IPS-18c (cell line): Measurements from ENCODE around the gene FTO.
"Not testable (repeated sequence)": the region's sequence is repeated elsewhere in the genome, so short reads cannot be mapped to it uniquely, and the experiment has no call there.

ENCODE experiments used
- H3K4me3 ChIP-seq: 2 replicates; pipeline ENCODE4 v1.7.0; 2013; ENCODE audit warnings: low read depth, mild to moderate bottlenecking, low read length, moderate library complexity; ENCODE audit not compliant: insufficient read depth
- H3K9me3 ChIP-seq: one replicate; pipeline ENCODE4 v1.6.1; 2013; ENCODE audit warnings: mild to moderate bottlenecking, low read length, moderate library complexity; ENCODE audit not compliant: control insufficient read depth, insufficient read depth

FTO gene

DNA sequence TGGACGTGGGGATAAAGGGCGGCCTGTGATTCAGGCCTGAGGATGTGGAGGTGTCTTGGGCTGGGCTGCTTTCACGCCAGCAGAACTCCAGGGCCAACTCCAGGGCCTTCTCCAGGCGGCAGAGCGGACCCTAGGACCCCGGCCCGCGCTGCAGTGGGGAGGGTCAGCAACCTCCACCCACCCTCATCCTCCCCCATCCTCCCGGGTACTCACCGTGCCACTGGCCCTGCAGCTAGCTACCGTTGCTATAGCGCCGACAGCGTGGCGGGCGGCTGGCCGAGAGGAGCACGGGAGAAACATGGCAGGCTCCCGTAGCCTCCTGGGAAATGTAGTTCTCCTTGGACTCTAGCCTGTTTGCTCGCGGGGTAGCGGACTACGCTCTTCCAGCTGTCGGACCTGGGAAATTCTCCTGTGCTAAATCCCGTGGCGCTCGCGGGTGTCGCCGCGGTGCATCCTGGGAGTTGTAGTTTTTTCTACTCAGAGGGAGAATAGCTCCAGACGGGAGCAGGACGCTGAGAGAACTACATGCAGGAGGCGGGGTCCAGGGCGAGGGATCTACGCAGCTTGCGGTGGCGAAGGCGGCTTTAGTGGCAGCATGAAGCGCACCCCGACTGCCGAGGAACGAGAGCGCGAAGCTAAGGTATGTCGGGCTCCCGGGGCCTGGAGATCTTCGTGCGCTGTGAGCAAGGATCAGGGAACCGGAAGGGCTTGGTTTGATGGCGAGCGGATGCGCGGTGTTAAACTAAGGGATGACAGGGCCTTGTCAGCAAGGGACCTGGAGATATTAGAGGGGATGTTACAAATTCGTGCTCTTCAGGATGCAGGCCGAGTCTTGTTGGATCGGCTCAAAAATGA, at the start of gene FTO, which contains the start of gene RPGRIP1L:
Gene FTO, plus strand, starts transcription at position 567 of the 855 bp plus-strand sequence.
Gene RPGRIP1L, minus strand, starts transcription at position 270 of the 855 bp plus-strand sequence. CDS start 3,136 bp downstream, outside the sequence.
- H3K4me3 ChIP-seq, result peak within 1 kb of the TSS; percentile 77
- no peaks in the 10 kb centered on the region for H3K9me3 ChIP-seq

DNA sequence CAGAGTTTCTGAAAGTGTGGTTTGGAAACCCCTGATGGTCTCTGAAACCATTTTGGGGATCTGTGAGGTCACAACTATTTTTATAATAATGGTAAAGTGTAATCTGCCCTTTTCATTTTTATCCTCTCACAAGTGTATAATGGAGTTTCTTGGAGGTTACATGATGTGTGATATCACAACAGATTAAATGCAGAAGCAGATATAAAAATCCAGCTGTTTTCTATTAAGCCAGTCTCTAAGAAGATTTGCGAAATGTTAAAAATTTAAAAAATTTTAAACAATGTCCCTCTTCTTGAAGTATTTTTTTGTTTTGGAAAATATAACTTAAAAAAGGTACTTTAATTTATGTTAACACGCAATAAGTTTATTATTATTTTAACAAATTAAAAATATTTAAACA, 49.0 kb upstream of the FTO start:
- Histone ChIP-seq H3K4me3 (no peak overlapping the region), H3K9me3 (no peaks in the 10 kb centered on the region)

DNA sequence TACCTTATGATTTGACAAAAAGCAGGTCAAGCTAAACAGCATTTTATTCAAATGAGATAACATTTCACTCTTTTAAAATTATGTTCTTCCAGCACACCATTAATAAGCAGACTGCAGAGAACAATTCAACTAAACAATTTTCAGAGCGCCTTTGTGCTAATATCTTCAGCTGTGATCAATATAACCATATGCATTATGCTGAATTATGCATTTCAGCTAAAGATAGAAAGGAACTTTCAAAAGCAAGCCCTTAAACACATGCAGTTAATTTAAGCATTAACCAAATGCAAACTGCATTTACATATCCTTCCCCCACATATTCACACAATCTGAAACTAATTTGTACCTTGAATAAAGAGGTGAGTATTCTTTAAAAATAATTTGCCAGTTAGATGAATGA, 41.9 kb upstream of the FTO start:
- no peak overlapping the region for H3K4me3 ChIP-seq
- H3K9me3 ChIP-seq, result no peaks in the 10 kb centered on the region

DNA sequence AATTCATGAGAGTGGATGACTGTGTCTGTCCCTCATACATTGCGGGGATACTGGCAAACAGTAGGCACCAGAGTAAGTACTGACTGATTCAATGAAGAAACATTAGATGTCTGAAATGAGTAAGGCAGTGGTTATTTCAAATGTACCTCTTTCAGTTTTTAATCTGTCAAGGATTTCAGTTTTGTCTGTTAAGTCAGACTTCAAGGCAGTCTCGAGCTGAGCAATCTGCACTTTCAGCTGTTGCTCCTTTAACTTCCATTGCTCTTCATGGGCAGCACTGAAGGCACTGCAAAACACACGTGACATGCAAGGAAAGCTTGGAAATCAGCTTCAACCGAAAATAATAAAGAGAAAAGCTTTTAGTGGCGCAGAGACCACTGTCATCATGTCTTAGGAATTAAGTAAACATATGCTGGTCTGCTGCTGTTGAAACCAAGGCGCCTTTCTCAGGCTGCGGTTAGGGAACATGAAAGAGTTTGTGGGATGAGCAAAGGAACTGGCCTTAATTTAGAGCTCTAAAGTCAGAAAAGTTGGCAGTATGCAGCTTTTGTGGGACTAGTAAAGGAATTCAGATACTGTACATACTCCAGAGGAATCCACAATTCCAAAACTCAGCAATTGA, 39.1 kb upstream of the FTO start:
- no peaks in the 10 kb centered on the region for H3K9me3 ChIP-seq
- no peak overlapping the region for H3K4me3 ChIP-seq

DNA sequence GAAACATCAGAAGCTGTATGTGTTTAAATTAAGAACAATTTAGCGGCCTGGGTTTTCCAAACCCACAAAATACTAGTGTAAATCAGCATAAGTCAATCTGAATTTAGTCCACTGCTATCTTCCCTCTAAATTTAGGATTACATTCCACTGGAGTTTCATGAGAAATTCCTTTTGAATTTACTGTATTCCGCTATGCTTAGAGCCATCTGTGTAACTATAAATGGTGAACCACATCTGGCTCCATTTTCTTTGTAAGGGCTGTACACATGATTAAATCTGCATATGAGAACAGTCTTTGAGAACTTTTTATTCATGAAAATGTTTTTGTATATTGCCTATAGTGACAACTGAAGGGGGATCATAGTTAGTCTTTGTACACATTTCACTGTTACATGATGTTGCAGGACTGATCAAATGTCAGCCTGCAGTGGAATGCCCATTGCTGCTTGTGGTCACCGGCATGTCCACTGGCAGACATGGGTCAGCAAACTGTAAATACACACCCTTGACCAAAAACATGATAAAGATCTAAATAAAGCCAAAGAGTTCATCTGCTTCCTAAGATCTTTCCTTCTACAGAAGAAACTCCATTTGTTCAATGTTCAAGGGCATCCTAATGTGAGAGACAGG, 37.1 kb upstream of the FTO start:
- H3K9me3 ChIP-seq, result no peaks in the 10 kb centered on the region
- H3K4me3 ChIP-seq, result no peak overlapping the region

DNA sequence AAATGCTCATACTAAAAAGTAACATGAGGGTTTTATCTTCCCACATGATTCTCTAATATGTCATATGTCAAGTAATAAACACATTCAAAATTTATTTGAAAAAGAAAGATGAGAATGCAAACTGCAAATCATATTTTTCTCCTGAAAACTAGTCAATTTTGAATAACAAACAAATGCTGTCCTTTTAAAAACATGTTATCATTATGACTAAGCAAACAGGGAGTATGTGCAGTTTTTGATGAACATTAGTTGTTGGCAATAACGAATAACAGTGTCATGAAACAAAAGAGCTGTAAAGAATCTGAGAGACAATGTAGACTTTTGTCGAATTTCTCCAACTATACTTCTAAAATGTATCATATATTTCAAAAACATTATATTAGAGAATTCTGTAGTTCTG, 35.1 kb upstream of the FTO start:
- no peak overlapping the region for H3K4me3 ChIP-seq
- no peaks in the 10 kb centered on the region for H3K9me3 ChIP-seq

DNA sequence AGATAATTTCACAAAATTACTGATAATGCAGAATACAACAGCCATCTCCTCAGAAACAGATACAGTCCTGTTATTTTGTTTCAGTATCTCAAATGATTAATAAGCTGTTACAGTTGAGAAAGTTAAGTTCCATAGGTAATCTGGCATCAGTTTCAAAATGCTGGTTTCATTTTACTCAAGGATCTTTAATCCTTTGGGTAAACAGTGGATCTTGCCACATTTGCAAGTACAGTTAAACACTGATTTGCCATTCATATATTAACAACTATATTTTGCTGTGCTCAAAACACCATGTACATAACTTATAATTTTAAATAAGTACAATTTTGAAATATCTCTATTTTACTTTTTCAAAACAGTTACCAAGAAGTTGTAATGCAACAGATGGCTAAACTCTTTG, 31.5 kb upstream of the FTO start:
- Histone ChIP-seq H3K4me3 (no peak overlapping the region), H3K9me3 (no peaks in the 10 kb centered on the region)

DNA sequence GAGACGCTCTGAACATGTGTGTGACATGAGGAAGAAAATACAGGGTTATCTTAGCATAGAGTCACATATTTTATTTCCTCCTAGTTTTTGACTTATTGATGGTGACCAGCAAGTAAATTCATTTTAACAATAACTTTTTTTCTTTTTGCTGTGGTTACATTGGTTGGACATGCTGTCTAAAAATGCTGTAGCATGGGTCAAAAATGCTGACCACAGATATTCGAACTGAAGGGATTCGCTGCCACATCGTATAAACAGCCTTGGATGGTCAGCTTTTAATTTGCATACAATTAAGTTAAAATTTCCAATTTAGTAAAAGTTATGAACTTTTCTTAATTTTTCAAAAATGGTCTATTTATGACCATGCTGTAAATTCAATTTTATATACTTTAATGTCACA, 30.8 kb upstream of the FTO start:
- H3K4me3 ChIP-seq, result no peak overlapping the region
- H3K9me3 ChIP-seq, result no peaks in the 10 kb centered on the region

DNA sequence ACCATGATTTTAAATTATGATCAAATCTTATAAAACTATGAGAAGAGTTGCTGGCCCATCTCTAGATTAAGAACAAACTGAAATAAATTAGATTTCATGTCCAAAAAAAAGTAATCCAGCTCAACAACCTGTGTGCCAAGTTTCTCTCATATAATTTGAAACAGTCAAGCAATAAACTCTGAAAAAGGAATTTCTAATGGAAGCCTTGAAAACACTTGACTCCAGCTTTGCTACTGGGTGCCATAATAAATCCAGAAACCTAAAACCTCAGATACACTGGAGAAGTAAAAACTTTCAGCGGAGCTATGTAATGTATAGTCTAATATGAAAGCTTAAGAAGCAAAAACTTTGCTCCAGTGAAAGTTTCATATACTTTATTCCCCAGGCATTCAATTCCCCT, 25.8 kb upstream of the FTO start:
- Histone ChIP-seq H3K9me3 (no peaks in the 10 kb centered on the region), H3K4me3 (no peak overlapping the region)

DNA sequence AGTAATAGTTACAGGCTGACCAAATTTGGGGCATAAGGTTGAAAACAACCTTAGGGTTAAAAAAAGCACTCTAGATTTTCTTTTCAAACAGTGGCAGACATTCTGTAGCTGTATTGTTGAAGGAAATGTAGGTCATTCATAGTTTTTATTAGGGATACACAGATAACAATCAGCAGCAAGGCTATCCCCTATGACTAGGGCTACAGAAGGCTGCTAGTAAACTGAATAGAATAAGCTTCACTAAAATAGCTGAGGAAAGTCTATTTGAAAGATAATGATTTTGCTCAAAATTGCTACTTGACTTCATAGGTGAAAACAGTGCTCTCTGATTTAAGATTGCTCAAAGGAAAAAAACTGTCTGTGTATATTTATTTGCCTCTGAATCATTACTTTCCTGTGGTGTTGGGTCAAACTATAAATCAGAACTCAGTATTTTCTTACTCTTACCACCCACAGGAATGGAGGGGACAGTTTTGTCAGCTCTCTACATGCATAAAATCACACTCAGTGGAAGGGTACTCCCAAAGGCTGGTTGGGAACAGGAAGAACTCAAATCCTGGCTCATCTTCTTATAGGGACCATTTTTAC, 25.1 kb upstream of the FTO start:
- H3K9me3 ChIP-seq, result no peaks in the 10 kb centered on the region
- no peak overlapping the region for H3K4me3 ChIP-seq

DNA sequence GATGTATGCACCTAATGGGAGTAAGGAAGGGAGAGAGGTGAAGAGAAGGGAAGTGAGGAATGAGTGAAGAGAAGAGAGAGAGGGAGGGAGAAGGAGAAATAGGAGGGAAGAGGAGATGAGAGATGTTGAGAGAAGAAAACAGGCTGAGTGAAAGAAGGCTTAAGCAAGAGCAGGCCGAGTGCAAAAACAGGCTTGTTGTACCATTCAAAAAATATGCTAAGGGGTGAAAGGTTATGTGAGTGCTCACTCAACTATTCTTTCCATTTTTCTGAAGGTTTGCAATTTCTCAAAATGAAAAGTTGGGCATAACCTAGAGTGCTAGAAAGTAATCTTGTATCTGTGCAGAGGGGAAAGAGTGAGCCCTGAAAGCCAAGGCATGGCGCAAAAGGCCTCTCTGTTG, 23.2 kb upstream of the FTO start:
- H3K4me3 ChIP-seq, result no peak overlapping the region
- H3K9me3 ChIP-seq, result no peaks in the 10 kb centered on the region

DNA sequence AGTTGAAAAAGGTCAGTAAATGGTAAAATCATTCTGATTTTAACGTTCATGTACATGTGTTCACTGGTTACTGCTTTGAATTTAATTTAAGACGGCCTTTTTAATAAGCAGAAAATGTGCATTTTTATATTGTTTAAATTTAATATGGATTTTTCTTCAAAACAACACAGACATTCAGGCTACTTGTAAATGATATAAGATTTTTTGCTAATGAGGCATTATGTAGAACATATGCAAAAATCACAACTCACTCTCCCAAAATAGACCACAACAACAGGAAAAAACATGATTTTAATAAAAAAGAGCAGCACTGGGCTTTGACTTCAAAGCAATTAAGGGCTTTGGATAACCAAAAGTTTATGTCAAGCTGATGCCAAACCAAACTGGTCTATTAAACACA, 22.6 kb upstream of the FTO start:
- Histone ChIP-seq H3K4me3 (no peak overlapping the region), H3K9me3 (no peaks in the 10 kb centered on the region)

DNA sequence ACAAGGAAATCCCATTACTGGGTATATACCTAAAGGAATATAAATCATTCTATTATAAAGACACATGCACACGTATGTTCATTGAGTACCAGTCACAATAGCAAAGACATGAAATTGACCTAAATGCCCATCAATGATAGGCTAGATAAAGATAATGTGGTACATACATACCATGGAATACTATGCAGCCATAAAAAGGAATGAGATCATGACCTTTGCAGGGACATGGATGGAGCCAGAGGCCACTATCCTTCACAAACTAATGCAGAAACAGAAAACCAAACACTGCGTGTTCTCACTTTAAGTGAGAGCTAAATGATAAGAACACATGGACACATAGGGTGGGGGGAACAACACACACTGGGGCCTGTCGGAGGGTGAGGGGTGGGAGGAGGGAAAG, 18.6 kb upstream of the FTO start:
- not testable (repeated sequence) for H3K9me3 ChIP-seq, H3K4me3 ChIP-seq

DNA sequence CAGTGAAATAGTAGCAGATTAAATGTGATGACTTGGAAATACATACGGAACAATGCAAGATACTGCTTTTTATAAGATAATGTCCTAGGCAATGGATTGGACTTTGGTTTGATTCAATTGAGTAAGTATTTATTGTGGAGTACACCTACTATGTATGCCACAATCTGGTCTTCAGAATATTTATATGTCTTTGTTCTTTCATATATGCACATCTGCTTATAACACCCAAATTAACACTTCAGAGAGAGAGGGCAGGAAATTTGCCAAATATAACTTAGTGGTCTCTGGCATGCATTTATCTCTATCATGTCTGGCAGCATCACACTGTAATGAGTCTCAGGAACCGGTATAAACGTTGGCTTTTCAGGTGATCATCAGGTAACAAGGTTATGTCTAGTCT, 17.2 kb upstream of the FTO start:
- Histone ChIP-seq H3K9me3 (no peaks in the 10 kb centered on the region), H3K4me3 (no peak overlapping the region)

DNA sequence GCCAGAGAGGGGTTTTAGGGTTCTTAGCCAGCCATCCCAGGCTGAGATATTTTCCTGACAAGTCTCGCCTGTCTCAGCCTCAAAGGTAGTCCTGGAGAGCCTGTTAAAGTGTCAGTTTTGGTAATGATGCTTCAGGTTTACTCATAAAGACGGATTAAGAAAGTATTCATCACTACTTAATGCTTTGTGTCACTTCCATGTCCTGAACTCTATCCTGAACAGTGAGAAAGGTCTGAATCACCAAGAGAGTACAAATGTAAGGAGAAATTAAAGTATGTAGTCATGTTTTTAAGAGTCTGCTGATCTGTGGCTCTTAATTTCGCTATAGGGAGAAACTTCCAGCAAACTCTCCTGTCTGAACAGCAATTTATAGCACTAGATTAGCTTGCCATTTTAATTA, 14.3 kb upstream of the FTO start:
- Histone ChIP-seq H3K9me3 (no peaks in the 10 kb centered on the region), H3K4me3 (no peak overlapping the region)

DNA sequence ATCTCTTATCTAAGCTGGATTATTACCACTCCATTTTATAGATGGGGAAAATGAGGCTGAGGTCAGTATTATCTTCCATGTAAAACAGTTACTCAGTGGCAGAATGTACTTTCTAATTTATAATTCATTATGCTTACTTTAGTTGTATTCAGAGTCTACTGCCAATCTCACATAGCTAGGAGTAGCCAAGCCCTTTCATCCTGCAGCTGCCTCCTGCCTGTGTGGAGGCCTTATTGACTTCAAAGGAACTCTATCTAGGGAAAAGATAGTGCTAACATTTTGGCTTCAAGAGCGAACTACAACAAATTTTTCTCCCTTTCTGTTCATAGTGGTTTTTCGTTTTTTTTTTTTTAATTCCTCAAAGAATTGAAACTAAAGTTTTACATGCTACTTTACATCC, 13.2 kb upstream of the FTO start:
- H3K9me3 ChIP-seq, result no peaks in the 10 kb centered on the region
- H3K4me3 ChIP-seq, result no peak overlapping the region

DNA sequence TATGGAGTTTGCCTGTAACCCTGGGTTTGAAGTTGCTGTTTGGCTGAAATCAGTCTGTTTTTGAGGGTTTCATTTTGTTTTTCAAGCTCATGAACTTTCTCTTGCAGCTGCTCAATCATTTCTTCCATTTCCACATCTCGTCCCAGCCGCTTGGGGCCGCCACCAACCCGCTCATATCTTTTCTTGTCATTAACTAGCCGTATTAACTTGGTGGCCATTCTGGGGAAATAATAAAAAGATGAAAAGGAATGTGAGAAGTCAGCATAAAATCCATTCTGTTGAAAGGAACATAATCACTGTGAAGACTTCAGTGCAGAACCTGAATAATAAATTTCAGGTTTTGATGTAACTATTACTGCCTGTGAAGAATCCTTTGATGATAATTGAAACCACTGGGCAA, 11.8 kb upstream of the FTO start:
- Histone ChIP-seq H3K4me3 (no peak overlapping the region), H3K9me3 (no peaks in the 10 kb centered on the region)

DNA sequence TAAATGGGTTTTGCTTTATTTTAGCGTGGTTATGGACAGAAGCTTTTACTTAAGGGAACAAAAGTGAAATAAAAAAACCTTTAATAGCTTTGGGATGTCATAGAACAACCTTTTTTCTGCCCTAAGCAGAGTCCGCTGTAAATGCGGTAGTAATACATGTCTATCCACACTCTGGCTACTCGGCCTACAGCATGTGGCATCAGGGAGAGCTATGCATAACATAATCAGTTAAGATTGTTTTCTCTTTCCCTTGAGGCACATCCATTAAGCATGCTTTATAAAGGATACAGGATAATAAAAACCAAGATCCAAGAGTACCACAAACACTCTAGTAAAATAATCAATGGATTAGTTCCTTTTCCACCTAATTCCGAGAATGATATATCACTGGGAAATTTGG, 10.6 kb upstream of the FTO start:
- Histone ChIP-seq H3K4me3 (no peak overlapping the region), H3K9me3 (no peaks in the 10 kb centered on the region)
